Measurements from ENCODE around the gene SMIM12.

GRCh38 chr1:34827341-34827941 lies 32.1 kb downstream of the SMIM12 start:
- TF ChIP-seq, protein P1, sequence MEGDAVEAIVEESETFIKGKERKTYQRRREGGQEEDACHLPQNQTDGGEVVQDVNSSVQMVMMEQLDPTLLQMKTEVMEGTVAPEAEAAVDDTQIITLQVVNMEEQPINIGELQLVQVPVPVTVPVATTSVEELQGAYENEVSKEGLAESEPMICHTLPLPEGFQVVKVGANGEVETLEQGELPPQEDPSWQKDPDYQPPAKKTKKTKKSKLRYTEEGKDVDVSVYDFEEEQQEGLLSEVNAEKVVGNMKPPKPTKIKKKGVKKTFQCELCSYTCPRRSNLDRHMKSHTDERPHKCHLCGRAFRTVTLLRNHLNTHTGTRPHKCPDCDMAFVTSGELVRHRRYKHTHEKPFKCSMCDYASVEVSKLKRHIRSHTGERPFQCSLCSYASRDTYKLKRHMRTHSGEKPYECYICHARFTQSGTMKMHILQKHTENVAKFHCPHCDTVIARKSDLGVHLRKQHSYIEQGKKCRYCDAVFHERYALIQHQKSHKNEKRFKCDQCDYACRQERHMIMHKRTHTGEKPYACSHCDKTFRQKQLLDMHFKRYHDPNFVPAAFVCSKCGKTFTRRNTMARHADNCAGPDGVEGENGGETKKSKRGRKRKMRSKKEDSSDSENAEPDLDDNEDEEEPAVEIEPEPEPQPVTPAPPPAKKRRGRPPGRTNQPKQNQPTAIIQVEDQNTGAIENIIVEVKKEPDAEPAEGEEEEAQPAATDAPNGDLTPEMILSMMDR (IDR thresholded peaks at IDR 0.05; ENCODE audit: low read depth, low read length), result no peak
- TF ChIP-seq EZH2phosphoT487 (IDR thresholded peaks at IDR 0.05; ENCODE audit: low read depth), result no peak

All from OCI-LY3 (cell line).